ENCODE data around the gene STX11.
"Not testable (repeated sequence)": the region's sequence is repeated elsewhere in the genome, so short reads cannot be mapped to it uniquely, and the experiment has no call there.

The STX11 gene

DNA sequence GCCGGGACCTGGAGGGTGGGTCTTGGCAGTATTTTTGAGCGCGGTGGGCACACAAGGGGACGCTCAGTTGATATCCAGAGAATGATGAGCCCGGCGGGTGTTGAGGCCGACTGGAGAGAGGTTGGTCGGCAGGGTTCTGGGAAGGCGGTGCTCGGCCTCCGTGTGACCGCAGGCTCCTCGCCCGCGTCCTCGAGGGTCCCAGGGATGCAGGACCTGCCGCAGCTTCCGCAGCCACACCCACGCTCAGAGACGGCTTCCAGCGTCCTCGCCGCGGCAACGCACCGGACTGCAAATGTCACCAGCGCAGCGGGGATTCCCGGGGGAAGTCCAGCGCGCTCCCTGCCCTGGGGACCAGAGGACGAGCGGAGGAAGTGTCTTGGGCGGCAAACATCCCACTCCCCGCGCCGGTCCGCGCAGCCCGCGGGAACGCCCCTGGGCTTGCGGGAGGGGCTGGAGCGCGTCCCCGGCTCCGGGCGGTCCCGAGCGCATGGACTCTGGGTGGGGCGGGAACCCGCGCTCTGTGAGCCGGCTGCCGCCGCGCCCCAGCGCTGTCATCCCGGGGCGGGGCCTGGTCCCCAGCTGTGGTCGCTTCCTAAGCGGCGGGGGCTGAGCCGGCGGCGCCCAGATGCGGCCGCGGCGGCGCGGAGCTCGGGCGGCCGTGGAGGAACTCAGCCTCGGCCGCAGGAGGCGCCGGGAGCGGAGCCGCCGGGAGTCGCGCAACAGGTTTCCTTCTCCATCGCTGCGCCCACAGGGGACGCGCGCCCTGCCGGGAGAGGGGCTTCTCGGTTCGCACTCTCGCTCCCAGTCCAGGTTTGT, at the start of gene STX11:
Gene STX11, plus strand, starts transcription at position 624 of the 816 bp plus-strand sequence. CDS start 36,111 bp downstream, outside the sequence.
- DNase-seq (ENCODE audit: low read depth in 2 of 2): peak; percentile 41 to 54

GRCh38 chr6:144103026-144103563, 47.2 kb upstream of the STX11 start:
- no peak for DNase-seq (ENCODE audit: low read depth in 2 of 2)

GRCh38 chr6:144104488-144104887, 45.8 kb upstream of the STX11 start:
- DNase-seq (ENCODE audit: low read depth in 2 of 2): no peak

- DNase-seq (ENCODE audit: low read depth in 2 of 2): no peak
Measured at GRCh38 chr6:144104898-144105487, 45.3 kb upstream of the STX11 start.

DNA sequence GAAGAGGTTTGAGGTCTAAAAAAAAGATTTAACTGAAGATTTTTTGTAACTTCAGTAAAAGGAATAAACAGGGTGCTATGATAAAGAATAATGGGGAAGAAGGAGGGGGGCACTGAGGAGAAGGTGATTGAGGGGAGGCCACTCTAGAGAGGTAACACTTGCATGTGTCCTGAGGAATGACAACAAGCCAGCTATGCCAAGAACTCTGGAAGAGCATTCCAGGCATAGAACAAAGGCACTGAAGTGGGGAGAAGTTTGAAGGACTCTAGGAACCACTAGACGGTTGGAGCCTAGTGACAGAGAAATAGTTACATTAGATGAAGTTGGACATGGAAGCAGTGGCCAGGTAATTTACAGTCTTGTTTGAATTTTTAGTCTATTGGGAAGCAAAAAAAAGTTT, 44.1 kb upstream of the STX11 start:
- no peak for DNase-seq (ENCODE audit: low read depth in 2 of 2)

GRCh38 chr6:144110210-144110609, 40.1 kb upstream of the STX11 start:
- no peak for DNase-seq (ENCODE audit: low read depth in 2 of 2)

GRCh38 chr6:144113366-144113765, 37.0 kb upstream of the STX11 start:
- DNase-seq (ENCODE audit: low read depth in 2 of 2): no peak

DNA sequence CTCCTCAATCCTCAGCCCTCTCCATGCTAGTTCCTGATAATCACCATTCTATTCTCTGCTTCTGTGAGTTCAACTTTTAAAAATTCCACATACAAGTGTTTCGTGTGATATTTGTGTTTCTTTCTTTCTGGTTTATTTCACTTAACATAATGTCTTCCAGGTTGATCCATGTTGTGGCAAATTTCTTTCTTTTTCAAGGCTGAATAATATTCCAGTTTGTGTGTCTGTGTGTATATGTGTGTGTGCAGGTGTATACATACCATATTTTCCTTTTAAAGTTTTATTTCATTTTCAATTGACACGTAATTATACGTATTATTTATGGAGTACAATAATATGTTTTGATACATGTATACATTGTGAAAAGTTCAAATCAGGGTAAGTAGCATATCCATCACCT, 35.1 kb upstream of the STX11 start:
- DNase-seq (ENCODE audit: low read depth in 2 of 2): no peak

DNA sequence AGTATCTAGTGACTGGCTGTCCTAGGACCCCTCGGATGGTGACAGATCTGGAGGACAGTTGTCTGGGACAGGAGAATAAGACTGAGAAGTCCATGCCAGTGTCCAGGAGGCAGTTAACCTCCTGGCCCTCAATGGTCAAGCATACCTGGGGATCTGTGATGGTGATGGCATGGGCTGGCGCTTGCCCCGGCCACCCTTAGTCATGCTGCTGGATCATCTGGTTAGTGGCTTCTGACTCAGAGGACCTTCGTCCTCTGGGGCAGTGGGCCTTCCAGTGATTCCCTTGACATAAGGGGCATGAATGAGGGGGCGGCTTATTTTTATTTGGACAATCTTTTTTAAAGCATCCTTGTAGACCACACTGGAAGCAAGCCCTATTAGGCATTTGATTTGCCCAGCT, 30.9 kb upstream of the STX11 start:
- DNase-seq (ENCODE audit: low read depth in 2 of 2): no peak

GRCh38 chr6:144122861-144123260, 27.5 kb upstream of the STX11 start:
- no peak for DNase-seq (ENCODE audit: low read depth in 2 of 2)

DNA sequence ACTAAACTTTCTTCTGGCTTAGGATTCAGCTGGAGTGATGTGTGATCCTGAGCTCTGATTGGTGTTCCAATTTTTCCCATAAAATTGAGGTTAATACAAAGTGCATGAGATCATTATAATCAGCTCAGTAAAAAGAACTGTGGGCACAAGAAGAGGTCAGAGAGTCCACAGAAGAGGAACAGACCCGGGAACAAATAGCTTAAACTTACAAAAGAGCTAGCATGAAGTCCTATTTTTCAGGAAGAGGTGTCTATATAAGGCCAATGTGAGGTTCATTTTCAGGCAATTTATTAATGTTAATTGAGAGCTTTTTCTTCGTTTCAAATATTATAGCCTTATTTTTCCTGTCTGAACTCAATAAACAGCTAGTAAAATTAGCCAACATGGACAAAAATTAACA, 26.9 kb upstream of the STX11 start:
- no peak for DNase-seq (ENCODE audit: low read depth in 2 of 2)

DNA sequence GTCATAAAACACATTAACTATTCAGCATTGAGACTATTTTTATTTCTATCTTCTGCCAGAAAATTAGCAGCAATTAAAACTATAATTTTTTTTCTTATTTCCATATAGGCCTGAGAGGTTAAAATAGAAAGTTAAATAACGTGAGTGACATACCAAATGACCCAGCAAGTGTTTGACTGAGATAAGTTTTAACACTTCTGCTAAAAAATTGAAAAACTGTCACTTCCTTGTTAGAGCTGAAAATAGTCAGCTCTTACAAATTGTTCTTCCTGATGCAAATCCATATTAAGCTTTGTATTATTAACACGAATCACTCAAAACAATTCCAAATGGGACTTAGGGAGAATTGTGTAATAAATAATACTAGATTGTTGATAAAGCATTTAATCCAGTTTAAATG, 26.5 kb upstream of the STX11 start:
- DNase-seq (ENCODE audit: low read depth in 2 of 2): no peak

GRCh38 chr6:144127097-144127496, 23.2 kb upstream of the STX11 start:
- no peak for DNase-seq (ENCODE audit: low read depth in 2 of 2)

DNA sequence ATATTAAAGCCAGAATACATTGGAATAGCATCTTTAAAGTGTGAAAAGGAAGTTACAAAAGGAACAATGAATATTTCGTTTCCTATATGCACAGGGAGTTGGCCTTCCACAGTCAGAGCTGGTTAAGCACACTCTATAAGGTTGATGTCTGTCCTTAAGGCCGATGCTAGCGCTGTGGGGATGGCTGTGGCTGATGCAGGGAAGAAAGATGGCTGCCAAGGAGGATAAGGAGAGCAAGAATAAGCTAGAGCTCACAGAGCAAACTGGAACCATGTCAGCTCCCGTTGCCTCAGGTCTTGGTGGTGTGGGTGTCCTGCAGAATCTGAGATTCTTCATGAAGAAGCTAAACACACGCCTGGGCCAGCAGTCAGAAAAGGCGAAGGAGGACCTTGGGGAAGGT, 20.8 kb upstream of the STX11 start:
- no peak for DNase-seq (ENCODE audit: low read depth in 2 of 2)

DNA sequence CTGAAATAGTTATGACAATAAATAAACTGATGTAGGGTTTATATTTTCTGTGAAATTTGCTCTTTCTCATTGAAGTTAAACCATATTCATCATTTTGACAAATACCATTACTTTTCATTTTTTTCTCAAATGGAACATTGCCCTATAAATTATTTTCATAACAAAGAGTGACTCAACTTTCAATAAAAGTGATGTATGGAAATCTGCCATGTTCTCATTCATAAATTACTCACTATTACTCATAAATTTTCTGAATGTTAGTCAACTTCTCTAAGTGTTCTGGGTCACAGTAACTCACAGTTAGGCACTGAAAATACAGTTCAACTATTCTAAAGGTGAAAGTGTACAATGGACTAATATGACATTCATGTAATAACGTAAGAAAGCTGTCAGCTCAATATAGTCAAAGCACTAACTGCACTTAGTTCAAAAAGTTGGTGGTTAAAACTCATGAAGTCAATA, 19.0 kb upstream of the STX11 start:
- no peak for DNase-seq (ENCODE audit: low read depth in 2 of 2)

DNA sequence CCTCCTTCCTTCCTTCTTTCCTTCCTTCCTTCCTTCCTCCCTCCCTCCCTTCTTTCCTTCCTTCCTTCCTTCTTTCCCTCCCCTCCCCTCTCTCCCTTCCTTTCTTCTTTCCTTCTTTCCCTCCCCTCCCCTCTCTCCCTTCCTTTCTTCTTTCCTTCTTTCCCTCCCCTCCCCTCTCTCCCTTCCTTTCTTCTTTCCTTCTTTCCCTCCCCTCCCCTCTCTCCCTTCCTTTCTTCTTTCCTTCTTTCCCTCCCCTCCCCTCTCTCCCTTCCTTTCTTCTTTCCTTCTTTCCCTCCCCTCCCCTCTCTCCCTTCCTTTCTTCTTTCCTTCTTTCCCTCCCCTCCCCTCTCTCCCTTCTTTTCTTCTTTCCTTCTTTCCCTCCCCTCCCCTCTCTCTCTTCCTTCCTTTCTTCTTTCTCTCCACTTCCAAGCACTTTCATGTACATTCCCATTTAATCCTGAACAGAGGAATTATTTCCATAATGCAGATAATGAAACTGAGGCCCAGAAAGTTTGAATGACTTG, 18.1 kb upstream of the STX11 start:
- not testable (repeated sequence) for DNase-seq (ENCODE audit: low read depth in 2 of 2)

DNA sequence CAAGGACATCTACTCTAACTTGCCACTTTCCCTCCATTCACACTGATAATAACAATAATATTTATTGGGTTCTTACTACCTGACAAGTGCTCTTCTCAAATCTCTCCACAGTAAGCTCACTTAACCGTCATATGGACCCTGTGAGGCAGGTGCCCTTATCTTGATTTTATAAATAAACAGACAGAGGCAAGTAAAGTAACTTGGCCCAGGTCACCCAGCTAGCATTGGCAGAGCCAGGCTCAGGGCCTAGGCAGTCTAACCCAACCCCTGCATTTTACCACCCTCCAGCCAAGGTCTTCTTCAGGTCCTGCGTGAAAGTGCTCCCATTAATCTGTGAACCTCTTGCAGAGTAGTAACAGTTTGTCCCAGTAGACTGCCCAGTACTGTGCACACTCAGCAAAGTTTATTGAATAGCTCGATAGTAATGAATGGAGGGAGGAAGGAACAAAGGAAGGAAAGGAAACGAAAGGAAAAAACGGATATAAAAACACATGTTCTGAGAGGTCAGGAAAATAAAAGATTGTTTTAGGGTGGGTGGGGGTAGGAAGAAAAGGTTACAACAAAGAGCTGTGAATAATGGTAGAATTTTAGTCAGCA, 17.0 kb upstream of the STX11 start:
- no peak for DNase-seq (ENCODE audit: low read depth in 2 of 2)

DNA sequence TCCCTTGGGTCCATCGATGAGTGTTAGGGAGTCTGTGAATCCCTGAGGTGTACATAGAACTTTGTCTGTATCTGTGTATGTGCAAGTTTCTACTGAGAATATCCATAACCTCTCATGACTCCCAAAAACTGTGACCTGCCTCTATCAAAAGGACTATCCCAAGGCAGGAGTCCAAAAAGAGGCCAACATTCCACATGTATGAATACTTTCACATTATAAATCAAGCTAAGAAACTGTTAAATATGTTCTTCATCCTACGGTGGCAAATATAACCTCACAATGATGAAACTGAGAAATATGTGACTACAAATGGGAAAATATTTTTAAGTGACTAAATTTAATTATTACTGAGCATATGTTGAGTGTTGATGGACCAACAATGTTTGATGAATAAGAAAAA, 16.1 kb upstream of the STX11 start:
- no peak for DNase-seq (ENCODE audit: low read depth in 2 of 2)

GRCh38 chr6:144134737-144135136, 15.6 kb upstream of the STX11 start:
- no peak for DNase-seq (ENCODE audit: low read depth in 2 of 2)

GRCh38 chr6:144138542-144138941, 11.8 kb upstream of the STX11 start:
- no peak for DNase-seq (ENCODE audit: low read depth in 2 of 2)

- DNase-seq (ENCODE audit: low read depth in 2 of 2): no peak
Measured at GRCh38 chr6:144139817-144140216, 10.5 kb upstream of the STX11 start.

- no peak for DNase-seq (ENCODE audit: low read depth in 2 of 2)
Measured at GRCh38 chr6:144140867-144141266, 9.4 kb upstream of the STX11 start.

All from stimulated activated CD8-positive, alpha-beta memory T cell treated with anti-CD3 and anti-CD28 coated beads, Interleukin-7, amount 100 ng/mL, for 1 hour (primary cell).